Stimulated activated CD4-positive, alpha-beta T cell treated with anti-CD3 and anti-CD28 coated beads, Interleukin-2, amount 100 ng/mL, for 4 hours (primary cell): Measurements from ENCODE around the gene TRPT1.

Experiments
- DNase-seq: peaks from one replicate; pipeline ENCODE4 v3.0.0-alpha.2; 2020; ENCODE audit warnings: low read depth

Gene TRPT1

GRCh38 chr11:64229744-64230170, 3.8 kb upstream of the TRPT1 start:
- DNase-seq, result no peak

DNA sequence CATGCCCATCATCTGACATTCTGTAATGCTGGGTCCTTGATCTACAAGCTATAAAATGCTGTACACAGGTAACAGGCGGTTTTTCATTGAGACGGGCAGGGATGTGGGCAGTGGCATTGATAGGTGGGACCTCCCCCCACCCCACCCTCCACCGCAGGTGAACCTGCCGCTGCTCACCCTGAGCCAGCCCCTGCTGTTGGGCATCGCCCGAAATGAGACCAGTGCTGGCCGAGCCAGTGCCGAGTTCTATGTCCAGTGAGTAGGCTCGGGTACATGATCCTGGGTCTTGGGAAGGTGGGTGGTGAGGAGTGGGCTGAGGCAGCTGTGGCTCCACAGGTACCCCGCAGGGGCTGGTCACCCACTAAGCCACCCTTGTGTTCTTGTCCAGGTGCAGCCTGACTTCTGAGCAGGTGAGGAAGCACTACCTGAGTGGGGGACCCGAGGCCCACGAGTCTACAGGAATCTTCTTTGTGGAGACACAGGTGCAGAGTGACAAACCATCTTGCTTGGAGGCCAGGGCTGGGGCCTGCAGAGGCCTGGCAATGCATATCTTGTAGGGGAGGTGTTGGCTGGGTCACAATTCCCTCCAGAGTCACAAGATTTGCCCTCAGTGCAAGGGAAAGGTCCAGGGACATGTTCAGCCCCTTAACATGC, 3.2 kb upstream of the TRPT1 start:
- DNase-seq, result no peak

DNA sequence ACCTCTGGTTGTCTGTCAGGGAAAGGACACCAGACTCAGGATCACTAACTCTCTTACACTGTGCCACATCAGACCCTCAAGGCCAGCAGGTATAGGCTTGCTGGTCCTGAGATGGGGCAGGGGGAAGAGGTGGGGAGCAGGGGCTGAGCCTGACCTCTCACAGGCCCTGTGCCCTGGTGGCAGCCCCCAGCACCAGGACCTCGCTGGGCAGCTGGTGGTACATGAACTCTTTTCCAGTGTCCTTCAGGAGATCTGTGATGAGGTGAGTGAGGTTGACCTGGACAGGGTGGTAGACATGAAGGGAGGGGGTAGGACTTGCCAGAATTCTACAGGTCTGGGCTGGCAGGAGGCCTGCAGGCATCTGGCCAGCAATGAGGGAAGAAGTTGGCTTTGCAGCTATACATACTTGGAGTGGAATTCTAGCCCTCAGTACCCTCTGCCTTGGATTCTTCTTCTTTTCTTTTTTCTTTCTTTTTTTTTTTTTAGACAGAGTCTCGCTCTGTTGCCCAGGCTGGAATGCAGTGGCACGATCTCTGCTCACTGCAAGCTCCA, 1.5 kb upstream of the TRPT1 start:
- DNase-seq, result no peak

DNA sequence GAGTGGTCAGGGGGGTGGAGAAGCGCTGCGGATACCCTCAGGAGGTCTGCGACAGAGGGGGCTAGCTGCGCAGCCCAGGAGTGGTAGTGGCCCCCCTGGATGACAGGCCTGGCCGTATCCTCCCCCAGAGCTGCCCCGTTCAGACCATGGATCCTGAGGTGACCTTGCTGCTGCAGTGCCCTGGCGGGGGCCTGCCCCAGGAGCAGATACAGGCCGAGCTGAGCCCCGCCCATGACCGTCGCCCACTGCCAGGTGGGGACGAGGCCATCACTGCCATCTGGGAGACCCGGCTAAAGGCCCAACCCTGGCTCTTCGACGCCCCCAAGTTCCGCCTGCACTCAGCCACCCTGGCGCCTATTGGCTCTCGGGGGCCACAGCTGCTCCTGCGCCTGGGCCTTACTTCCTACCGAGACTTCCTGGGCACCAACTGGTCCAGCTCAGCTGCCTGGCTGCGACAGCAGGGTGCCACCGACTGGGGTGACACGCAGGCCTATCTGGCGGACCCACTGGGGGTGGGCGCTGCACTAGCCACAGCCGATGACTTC, 593 bp upstream of the TRPT1 start:
- DNase-seq, result no peak

- DNase-seq, result no peak
These were observed 937 bp downstream of the TRPT1 start for GRCh38 chr11:64224891-64225607.

DNA sequence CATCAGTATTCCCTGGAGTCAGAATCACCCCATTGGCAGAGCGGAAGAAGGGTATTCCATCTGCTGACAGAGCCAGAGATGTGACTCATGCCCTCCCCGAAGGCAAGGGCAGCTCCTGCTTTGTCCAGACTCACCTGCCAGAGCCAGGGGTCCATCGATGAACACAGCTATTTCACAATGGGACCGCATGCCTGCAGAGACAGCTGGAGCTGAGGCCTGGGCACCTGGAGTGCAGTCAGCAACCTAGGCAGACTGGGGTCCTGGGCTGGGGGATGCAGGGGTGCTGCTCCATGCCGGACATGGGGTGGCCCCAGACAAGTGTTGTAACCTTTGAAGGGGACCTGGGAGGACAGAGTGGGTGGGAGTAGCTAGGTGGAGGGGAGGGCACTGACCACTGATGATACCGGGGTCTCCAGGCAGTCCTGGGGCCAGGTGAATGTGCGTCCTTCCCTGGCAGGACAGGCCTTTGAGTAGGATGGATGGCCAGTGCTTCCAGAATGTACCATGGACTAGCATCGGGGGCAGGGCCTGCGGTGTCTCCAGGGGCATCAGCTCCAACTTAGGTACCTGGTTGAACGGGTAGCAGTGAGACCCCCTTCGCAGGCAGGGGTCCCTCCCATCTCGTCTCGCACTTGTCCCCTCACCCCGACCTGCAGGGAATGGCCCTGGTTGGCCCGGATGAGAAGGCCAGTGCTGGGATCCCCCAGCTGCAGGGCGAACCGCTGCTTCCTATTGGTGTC, 1.7 kb downstream of the TRPT1 start:
- DNase-seq, result no peak

GRCh38 chr11:64223001-64223651, 2.9 kb downstream of the TRPT1 start:
- DNase-seq, result no peak

GRCh38 chr11:64222651-64223000, 3.4 kb downstream of the TRPT1 start:
- DNase-seq, result no peak

- no peak for DNase-seq
These were observed 5.2 kb downstream of the TRPT1 start for GRCh38 chr11:64220798-64221197.

DNA sequence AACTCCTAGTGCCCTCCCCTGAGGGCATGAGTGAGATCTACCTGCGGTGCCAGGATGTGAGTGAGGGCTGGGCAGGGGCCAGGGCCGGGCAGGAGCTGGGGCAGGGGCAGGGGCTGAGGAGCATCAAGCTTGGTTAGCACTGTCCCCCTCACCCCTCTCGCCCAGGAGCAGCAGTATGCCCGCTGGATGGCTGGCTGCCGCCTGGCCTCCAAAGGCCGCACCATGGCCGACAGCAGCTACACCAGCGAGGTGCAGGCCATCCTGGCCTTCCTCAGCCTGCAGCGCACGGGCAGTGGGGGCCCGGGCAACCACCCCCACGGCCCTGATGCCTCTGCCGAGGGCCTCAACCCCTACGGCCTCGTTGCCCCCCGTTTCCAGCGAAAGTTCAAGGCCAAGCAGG, 5.7 kb downstream of the TRPT1 start:
- no peak for DNase-seq

DNA sequence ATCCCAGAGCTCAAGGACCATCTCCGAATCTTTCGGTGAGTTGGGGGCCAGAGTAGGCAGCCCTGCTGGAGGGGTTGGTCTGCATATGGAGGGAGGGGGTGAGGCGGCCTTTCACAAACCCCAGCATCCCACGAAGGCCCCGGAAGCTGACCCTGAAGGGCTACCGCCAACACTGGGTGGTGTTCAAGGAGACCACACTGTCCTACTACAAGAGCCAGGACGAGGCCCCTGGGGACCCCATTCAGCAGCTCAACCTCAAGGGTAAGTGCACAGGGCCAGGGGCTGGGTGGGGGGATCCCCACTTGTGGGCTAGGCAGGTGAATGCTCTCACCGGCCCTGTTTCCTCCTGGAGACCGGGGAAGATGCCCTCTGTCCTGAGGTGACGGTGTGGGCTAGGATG, 6.2 kb downstream of the TRPT1 start:
- DNase-seq, result no peak

DNA sequence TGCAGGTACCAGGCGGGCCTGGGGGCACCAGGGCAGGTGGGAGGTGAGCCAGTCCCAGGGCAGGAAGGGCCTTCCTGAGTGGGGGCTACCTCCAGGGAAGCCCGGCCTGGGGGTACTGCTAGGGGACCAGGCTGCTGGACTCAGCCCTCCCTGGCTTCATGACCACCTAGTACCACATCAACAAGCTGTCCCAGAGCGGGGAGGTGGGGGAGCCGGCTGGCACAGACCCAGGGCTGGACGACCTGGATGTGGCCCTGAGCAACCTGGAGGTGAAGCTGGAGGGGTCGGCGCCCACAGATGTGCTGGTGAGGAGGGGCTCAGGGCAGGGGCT, 6.7 kb downstream of the TRPT1 start:
- no peak for DNase-seq

- DNase-seq, result no peak
These were observed 7.2 kb downstream of the TRPT1 start for GRCh38 chr11:64218628-64219353.

DNA sequence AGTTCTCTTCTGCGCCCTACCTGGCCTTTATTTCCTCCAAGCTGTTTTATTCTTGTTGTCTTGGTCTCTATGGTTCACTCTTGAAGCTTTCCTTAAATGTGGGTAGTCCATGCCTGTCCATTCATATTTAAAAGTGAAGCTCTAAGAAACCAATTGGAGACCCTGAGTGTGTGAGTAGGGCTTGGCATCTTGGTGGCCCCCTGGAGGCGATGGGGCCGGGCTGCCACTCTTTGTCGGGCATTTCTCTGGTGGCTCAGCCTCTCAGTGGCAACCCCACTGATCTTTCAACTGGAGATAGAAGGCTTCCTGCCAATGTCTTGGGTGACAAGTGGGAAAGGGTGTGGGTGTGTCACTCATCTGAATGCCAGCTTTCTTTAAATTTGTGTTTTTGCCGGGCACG, 9.1 kb downstream of the TRPT1 start:
- DNase-seq, result no peak

DNA sequence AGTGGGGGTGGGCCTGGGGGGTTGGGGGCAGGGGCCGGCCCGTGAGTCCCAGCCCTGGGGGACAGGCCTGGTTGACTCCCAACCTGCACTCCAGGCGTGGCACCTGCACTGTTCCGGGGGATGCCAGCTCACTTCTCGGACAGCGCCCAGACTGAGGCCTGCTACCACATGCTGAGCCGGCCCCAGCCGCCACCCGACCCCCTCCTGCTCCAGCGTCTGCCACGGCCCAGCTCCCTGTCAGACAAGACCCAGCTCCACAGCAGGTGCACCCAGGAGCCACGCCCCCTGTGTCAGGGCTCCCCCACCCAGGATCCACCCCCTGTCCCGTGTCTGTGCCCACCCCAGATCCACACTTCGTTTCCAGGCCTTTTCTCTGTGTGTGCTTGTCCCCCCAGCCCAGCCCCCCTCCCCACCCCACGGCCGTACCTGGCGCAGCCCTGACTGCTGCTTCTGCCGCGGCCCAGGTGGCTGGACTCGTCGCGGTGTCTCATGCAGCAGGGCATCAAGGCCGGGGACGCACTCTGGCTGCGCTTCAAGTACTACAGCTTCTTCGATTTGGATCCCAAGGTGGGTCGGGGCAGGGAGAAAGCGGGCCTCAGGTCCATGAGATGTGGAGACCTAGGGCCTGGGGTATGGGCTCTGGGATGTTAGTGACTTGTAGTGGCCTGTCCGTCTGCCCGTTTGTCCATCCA, 14.7 kb downstream of the TRPT1 start:
- no peak for DNase-seq

GRCh38 chr11:64210301-64211020, 15.5 kb downstream of the TRPT1 start:
- DNase-seq, result no peak

- DNase-seq, result no peak
These were observed 16.5 kb downstream of the TRPT1 start for GRCh38 chr11:64209563-64209843.

DNA sequence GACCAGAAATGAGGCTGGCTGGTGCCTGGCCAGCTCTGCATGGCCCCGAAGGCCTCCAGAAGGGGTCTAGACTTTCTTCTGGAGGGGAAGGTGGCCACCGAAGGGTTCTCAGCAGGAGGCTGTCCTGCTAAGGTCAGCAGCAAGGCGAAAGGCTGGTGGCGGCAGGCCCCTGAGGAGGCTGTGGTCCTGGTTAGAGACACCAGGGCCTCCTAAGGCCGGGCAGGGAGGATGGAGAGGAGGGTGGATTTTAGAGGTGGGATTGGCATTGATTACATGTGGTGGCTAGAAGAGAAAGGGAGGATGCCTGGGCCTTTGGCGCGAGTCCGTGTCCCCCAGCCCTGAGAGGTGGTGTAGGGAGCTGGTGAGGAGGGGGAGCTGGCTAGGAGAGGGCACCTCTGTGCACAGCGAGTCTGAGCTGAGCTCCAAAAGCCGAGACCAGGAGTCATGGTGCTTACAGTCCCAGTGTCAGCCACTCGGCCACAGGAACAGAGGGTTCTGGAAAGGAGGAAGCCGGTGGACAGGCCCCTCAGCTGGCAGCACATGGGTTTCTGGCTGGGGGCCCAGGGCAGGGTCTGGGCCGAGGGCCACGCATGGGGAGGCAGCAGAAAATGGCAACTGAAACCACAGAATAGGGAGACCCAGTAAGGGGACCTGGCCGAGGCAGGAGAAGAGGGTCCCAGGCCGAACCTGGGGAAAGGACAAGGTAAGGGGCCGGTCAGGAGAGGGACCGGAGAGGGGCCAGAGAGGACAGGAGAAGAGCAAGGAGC, 17.0 kb downstream of the TRPT1 start:
- DNase-seq, result no peak

GRCh38 chr11:64208086-64208795, 17.7 kb downstream of the TRPT1 start:
- DNase-seq, result no peak
